GM11168 (cell line): ENCODE data around the gene SECTM1.

Source experiments
- in situ Hi-C: fragments of 300-500 bp; cut with MboI; formaldehyde crosslinking; loops from one replicate; pipeline ENCODE4 v1.12.0; 2022; ENCODE audit warnings: low sequenced_read_pairs; ENCODE audit not compliant: unreplicated experiment

SECTM1 gene

DNA sequence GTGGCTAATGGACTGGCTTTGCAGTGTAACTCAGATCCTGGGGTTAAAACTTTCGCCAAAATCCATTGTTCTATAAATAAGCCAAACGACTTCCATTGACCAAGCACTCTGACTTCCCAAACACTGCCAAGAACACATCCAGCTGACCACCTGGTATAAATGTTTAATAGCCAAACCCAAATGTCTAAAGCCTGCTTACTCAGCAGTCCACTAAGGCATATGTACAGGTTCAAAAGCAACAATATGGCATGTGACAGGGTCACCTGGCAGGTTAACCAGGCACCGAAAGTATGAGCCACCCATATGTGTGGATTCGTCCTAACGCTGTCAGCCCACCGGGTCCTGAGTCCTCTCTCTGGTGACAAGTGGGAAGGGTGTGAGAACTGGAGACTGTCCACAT lies 62.2 kb downstream of the SECTM1 start:
- in situ Hi-C loops = no loop called here
